ENCODE measurements around the gene DZIP3. TPM values are rescaled to one million over a fixed set of nuclear protein-coding genes. Genes with fewer than 3 reads are reported as not detected.
A peak's percentile ranks its signal among the peaks of the same experiment; 100 is the strongest.

The DZIP3 gene
- total and polyA plus RNA-seq, 2 donors (not counting 1 experiment from before 2014, with no cell fraction given) = 11.0 to 26.4 TPM

DNA sequence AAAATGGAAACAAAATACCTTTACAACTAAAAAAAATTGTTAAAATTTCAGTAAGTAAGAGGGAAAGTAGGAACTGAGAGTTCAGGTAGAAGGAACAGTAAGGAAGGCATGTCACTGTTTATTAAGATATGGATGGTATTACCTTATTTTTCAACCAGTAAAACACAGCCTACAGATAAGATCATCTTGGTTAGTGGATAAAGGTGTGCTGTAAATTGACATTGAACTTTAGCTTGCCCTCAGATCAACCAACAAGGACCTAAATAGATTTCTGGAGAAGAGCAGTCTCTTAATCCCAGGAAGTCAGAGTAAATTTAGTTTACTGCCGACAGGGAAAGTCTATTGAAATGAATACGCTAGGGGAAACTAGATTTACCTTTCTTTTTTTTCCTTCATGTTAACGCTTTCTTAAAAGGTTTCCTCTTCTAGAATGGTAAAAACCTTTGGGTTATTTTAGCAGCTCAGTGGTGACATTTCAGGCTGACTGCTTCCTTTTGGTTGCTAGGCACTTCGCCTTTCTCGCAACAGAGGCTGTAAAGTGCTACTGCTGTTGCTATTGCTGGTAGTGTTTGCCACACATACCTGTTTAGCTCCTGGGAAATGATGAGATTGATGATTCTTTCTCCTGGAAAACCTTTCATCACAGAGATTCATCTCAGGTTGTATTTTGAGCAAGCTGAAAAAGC is 12.9 kb downstream of the DZIP3 start:
- Histone ChIP-seq H3K36me3 (ENCODE audit: control insufficient read depth, insufficient read depth, low read length) (no peaks in the 10 kb centered on the region), H3K79me2 (ENCODE audit: control insufficient read depth, insufficient read depth, low read length) (no peaks in the 10 kb centered on the region), H3K9me3 (ENCODE audit: control insufficient read depth, insufficient read depth, low read depth, low read length) (no peaks in the 10 kb centered on the region), H3K4me3 (replicated peaks in 1 of 4; ENCODE audit: control extremely low read depth in 1 of 4, insufficient read depth in 1 of 4, low read depth in 3 of 4, low read length in 4 of 4) (no peak overlapping the region), H3K4me1 (ENCODE audit: control insufficient read depth, extremely low read depth, insufficient read depth, low read length) (peaks cover 3% of the 10 kb centered on the region), H2AFZ (ENCODE audit: low read length) (no peak overlapping the region), H3K4me2 (ENCODE audit: extremely low read depth, insufficient read depth, low read length) (no peak overlapping the region), H3K9ac (ENCODE audit: insufficient read depth, low read length) (no peak overlapping the region), H3K27me3 (ENCODE audit: control insufficient read depth, insufficient read depth, low read length) (no peaks in the 10 kb centered on the region), H3K27ac (ENCODE audit: insufficient read depth, low read length) (no peak overlapping the region), H4K20me1 (ENCODE audit: control insufficient read depth, extremely low read depth, insufficient read depth, low read length) (no peaks in the 10 kb centered on the region)
- DNase-seq (ENCODE audit: low read depth in 2 of 2) = peak in 1 of 2 donors; percentile 18
- TF ChIP-seq, protein P1, sequence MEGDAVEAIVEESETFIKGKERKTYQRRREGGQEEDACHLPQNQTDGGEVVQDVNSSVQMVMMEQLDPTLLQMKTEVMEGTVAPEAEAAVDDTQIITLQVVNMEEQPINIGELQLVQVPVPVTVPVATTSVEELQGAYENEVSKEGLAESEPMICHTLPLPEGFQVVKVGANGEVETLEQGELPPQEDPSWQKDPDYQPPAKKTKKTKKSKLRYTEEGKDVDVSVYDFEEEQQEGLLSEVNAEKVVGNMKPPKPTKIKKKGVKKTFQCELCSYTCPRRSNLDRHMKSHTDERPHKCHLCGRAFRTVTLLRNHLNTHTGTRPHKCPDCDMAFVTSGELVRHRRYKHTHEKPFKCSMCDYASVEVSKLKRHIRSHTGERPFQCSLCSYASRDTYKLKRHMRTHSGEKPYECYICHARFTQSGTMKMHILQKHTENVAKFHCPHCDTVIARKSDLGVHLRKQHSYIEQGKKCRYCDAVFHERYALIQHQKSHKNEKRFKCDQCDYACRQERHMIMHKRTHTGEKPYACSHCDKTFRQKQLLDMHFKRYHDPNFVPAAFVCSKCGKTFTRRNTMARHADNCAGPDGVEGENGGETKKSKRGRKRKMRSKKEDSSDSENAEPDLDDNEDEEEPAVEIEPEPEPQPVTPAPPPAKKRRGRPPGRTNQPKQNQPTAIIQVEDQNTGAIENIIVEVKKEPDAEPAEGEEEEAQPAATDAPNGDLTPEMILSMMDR (conservative IDR thresholded peaks at IDR 0.05 in 1 of 2, IDR thresholded peaks at IDR 0.05 in 1 of 2; ENCODE audit: low read depth in 1 of 2, low read length in 2 of 2) = no peak
- no peak for TF ChIP-seq EZH2 (IDR thresholded peaks at IDR 0.05; ENCODE audit: low read length, missing control alignments)

GRCh38 chr3:108602935-108603294 is 13.4 kb downstream of the DZIP3 start:
- Histone ChIP-seq H3K4me1 (ENCODE audit: control insufficient read depth, extremely low read depth, insufficient read depth, low read length) (peaks cover 3% of the 10 kb centered on the region), H3K27ac (ENCODE audit: insufficient read depth, low read length) (no peak overlapping the region), H3K9ac (ENCODE audit: insufficient read depth, low read length) (no peak overlapping the region), H3K4me2 (ENCODE audit: extremely low read depth, insufficient read depth, low read length) (no peak overlapping the region), H3K27me3 (ENCODE audit: control insufficient read depth, insufficient read depth, low read length) (no peaks in the 10 kb centered on the region), H4K20me1 (ENCODE audit: control insufficient read depth, extremely low read depth, insufficient read depth, low read length) (no peaks in the 10 kb centered on the region), H3K79me2 (ENCODE audit: control insufficient read depth, insufficient read depth, low read length) (no peaks in the 10 kb centered on the region), H3K9me3 (ENCODE audit: control insufficient read depth, insufficient read depth, low read depth, low read length) (no peaks in the 10 kb centered on the region), H3K36me3 (ENCODE audit: control insufficient read depth, insufficient read depth, low read length) (no peaks in the 10 kb centered on the region), H3K4me3 (replicated peaks in 1 of 4; ENCODE audit: control extremely low read depth in 1 of 4, insufficient read depth in 1 of 4, low read depth in 3 of 4, low read length in 4 of 4) (no peak overlapping the region), H2AFZ (ENCODE audit: low read length) (no peak overlapping the region)
- no peak for DNase-seq (ENCODE audit: low read depth in 2 of 2)
- no peak for TF ChIP-seq EZH2 (IDR thresholded peaks at IDR 0.05; ENCODE audit: low read length, missing control alignments)
- TF ChIP-seq, protein P1 (conservative IDR thresholded peaks at IDR 0.05 in 1 of 2, IDR thresholded peaks at IDR 0.05 in 1 of 2; ENCODE audit: low read depth in 1 of 2, low read length in 2 of 2) = no peak

GRCh38 chr3:108603691-108604090 is 14.2 kb downstream of the DZIP3 start:
- H4K20me1 ChIP-seq (ENCODE audit: control insufficient read depth, extremely low read depth, insufficient read depth, low read length) = no peaks in the 10 kb centered on the region
- no peak overlapping the region for H3K27ac ChIP-seq (ENCODE audit: insufficient read depth, low read length)
- H3K27me3 ChIP-seq (ENCODE audit: control insufficient read depth, insufficient read depth, low read length) = no peaks in the 10 kb centered on the region
- no peaks in the 10 kb centered on the region for H3K9me3 ChIP-seq (ENCODE audit: control insufficient read depth, insufficient read depth, low read depth, low read length)
- no peak overlapping the region for H3K4me3 ChIP-seq (replicated peaks in 1 of 4; ENCODE audit: control extremely low read depth in 1 of 4, insufficient read depth in 1 of 4, low read depth in 3 of 4, low read length in 4 of 4)
- H3K36me3 ChIP-seq (ENCODE audit: control insufficient read depth, insufficient read depth, low read length) = no peaks in the 10 kb centered on the region
- no peak overlapping the region for H3K9ac ChIP-seq (ENCODE audit: insufficient read depth, low read length)
- H3K4me1 ChIP-seq (ENCODE audit: control insufficient read depth, extremely low read depth, insufficient read depth, low read length) = peaks cover 3% of the 10 kb centered on the region
- no peaks in the 10 kb centered on the region for H3K79me2 ChIP-seq (ENCODE audit: control insufficient read depth, insufficient read depth, low read length)
- H3K4me2 ChIP-seq (ENCODE audit: extremely low read depth, insufficient read depth, low read length) = peak overlapping the region; percentile 51
- peak overlapping the region; percentile 60 for H2AFZ ChIP-seq (ENCODE audit: low read length)
- TF ChIP-seq, protein P1 (conservative IDR thresholded peaks at IDR 0.05 in 1 of 2, IDR thresholded peaks at IDR 0.05 in 1 of 2; ENCODE audit: low read depth in 1 of 2, low read length in 2 of 2) = no peak
- TF ChIP-seq EZH2 (IDR thresholded peaks at IDR 0.05; ENCODE audit: low read length, missing control alignments) = no peak
- peak in 1 of 2 donors; percentile 39 for DNase-seq (ENCODE audit: low read depth in 2 of 2)
